HK-2 (cell line): ENCODE measurements around the gene SH3TC1.
A peak's percentile ranks its signal among the peaks of the same experiment; 100 is the strongest.

Experiments used
- DNase-seq: peaks from one replicate; pipeline ENCODE4 v3.0.0-alpha.2; 2018; ENCODE audit not compliant: unreplicated experiment

The SH3TC1 gene

DNA sequence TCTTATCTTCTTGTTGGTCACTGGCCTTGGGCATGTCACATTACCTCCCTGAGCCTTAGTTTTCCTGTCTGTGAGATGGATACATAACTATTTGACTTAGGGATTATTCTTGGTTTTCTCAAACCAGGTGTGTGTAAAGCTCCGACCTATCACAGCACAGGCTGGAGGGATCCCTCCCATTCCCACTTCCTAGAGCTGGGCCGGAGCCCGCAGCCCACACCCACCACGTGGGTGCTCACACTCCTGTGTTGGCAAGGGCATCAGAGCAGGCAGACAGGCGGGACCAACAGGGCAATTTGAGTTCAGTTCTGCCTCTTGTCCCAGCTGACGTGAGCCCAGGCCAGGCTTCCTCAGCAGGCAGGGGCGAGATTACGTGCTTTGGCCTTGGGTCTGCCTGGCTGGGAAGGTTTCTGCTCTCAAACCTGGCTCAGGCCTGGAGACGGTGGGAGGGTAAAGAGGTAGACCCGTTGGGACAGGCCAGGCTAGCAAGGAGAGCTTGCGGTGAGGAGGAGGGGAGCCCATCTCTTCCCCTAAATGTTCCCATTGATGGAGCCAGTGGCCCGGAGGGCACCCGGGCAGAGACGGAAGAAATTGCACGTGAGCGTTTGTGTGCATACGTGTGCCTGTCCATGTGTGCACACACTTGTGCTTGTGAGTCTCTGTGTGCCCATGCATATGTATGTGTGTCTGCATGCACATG, 734 bp upstream of the SH3TC1 start:
- DNase-seq, result peak; percentile 32

DNA sequence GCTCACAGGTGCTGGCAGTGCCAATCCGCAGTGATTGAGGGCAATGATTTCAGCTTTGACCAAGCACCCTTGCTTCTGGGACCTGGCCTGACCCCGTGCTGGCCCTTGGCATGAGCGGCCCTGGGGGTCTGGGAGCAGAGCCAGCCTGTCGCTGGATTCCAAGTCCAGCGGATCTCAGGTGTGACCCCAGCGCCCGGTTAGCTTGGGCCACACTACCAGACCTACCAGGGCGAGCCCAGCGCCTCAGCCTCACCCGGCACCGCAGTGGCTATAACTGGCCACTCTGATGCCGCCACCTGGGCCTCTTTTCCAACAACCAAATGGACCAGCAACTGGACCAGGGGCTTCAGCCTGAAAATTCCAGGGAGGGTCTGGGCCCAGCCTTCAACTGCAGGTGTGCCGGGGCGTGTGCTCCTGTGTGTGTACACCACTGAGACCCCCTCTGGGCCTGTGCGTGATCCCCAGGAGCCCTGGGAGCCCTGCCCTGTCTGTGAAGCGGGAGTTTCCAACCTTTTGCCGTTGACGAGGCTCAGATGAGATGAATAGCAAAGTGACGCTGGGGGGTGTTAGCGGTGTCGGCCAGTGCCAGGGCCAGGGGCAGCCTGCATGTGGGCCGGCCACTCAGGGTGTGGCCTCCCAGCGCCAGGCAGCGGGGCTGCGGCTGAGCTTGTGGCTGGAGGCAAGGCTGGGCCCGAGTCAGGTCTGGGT, 658 bp downstream of the SH3TC1 start:
- peak; percentile 60 for DNase-seq

DNA sequence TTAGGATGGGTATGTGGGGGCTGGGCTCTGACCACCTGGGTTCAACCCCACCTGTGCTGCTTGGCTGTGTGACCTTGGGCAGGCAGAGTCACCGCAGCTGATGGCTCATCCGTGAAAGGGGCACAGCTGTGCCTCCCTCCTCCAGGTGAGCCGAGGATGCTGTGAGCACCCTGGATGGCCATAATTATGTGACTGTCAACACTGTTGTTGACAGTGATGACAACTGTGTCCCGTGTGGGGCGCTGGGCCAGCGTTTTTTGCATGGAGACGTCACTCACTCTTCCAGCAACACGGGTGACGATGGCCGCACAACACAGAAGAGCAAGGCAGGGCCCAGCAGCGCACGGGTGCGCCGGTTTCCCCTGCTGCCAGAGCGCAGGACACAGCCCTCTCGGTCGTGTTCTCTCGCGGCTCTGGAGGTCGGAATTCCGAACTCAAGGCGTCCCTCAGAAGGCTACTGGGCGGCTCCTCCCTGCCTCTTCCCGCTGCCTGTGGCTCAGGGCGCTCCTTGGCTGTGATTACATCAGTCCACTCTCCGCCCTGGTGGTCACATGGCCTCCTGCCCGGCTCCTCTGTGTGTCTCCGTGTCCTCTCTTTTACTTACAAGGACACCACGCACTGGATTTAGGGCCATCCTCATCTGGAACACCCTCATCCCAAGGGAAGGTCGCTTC, 1.3 kb downstream of the SH3TC1 start:
- peak; percentile 77 for DNase-seq

DNA sequence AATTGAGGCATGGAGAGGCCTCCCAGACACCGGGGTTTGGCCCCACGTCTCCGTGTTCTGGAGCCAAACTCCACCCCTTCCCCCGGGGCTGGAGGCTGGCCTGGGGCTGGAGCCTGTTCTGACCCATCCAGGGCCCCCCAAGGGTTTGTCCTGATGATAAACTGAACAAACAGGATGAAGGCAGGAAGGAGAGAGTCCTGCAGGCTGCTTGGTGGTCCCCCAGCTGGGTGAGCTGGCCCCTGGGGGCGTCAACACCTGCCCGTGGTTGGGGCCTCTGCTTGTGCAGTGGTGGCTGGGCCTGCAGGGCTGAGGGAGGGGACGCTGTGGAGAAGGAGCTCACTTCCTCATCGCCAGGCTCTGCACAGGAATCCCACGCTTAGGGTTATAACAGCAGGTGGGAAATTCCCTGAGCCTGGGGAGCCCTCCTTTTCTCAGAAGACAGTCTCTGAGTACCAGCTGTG, 2.3 kb downstream of the SH3TC1 start:
- no peak for DNase-seq

DNA sequence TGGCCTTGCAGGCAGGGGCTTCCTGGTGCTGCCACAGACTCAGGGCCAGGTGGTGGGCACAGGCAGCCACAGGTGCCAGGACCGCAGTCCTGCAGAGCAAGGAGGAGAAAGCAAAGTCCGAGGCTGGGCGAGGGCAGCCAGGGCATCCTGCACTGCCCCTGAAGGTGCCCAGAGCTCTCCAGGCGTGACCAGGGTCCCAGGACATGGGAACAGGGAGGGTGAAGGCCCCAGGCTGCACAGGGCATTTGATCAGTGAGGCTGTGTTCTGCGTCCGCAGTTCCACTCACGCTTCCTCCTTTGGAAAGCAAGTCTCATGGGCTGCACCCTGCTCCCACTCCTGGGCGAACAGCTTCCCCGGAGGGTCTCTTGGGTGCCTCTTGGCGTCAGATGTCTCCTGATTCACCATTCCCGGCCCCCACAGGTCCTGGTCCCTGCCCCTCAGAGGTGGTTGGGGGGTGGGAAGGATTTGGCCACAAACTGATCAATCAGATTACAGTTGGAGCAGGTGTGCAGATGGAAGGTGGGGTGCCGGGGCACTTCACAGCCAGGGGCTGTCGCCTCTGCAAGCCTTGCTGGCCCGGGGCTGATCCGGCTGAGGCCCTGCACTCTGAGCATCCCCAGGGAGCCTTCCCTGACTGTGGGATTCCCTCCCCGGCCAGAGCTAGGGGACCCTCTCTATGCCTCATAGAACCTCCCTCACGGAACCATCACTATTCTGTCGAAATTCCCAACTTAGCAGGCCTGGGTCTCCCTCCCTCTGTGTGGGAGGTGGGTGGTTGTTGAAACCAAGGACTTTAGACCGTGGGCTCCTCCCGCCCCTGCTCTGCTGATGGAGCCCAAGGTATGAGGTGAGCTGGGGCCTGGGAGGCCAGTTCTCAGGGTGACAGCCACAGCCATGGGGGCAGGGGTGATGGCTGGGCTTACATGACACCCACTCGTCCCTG, 3.3 kb downstream of the SH3TC1 start:
- DNase-seq, result no peak

DNA sequence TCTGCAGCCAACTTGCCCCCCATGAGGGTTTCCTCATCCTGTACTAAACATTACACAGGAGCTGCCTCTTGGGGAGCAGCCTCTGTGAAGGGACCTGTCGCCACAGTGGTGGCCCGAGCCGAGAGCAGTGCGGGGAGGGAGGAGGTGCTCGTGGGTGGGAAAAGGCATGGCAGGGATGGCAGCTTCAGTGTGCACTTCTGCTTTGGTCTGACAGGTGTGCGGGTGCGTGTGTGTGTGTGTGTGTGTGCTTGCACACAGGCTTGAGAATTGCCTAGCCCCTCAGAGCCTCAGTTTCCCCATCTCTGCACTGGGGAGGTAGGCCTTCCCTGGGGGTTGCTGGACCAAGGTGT, 3.9 kb downstream of the SH3TC1 start:
- no peak for DNase-seq

DNA sequence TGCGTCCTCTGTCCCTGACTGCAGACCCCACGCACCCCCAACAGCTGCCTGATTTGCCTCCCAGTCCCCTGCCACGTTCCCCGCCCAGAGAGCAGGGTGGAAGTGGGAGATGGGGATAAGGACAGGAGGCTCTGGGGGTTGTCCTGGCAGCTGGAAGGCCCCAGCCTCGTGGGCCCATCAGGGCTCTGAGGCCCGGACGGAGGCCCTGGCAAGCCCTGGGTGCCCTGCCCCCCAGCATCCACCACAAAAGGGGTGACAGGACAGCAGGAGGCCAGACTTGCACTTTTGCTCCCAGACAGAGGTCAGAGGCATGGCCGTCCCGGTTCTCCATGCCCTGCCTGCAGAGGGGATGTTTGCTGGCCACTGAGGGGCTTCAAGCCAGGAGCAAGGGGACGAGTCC, 4.7 kb downstream of the SH3TC1 start:
- DNase-seq, result no peak

DNA sequence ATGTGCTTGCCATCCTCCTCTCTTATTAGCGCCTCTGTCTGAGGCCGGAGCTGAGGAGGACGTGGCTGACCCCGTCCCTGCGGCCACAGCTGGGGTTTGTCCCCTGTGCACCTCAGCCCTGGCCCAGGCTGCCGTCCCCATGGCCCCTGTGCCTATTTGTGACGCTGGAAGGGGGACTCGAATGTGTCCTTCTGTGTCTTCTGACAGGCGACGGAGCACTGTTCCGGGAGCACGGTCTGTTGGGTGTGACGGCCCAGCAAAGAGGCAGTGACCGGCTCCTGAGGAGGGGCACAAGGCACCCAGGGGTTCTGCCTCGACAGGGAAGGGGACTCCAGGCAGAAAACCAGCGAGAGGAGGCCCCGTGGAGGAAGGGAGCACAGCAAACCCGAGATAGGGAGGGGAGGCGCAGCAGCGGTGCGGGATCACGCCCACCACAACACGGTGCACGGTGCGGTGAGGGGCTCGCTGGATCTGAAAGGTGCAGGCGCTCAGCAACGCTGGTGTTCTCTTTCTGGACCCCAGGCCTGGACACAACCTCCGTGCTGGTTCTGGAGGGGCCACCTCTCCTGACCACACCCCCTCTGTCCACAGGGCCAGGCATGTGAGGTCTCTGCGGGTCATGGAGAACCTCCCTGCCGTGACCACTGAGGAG, 5.6 kb downstream of the SH3TC1 start:
- no peak for DNase-seq

DNA sequence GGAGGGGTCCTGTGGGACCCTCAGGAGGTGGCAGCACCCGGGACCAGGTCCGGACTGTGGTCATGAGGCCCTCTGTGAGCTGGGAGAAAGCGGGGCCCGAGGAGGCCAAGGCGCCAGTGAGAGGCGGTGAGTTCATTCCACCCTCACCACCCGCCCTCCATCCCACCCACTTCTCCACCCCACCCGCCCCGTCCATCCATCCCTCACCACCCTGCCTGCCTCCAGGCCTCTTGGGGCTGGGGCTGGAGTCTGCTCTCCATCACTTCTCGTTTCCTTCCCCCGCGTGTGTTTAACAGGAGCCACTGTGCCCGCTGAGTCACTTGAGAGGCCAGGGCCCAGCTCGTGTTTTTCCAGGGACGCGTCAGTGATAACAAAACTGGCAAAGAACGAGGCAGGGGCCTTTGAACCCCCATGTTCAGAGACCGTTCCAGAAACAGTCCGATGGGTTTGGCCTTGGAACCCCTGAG, 6.2 kb downstream of the SH3TC1 start:
- no peak for DNase-seq

DNA sequence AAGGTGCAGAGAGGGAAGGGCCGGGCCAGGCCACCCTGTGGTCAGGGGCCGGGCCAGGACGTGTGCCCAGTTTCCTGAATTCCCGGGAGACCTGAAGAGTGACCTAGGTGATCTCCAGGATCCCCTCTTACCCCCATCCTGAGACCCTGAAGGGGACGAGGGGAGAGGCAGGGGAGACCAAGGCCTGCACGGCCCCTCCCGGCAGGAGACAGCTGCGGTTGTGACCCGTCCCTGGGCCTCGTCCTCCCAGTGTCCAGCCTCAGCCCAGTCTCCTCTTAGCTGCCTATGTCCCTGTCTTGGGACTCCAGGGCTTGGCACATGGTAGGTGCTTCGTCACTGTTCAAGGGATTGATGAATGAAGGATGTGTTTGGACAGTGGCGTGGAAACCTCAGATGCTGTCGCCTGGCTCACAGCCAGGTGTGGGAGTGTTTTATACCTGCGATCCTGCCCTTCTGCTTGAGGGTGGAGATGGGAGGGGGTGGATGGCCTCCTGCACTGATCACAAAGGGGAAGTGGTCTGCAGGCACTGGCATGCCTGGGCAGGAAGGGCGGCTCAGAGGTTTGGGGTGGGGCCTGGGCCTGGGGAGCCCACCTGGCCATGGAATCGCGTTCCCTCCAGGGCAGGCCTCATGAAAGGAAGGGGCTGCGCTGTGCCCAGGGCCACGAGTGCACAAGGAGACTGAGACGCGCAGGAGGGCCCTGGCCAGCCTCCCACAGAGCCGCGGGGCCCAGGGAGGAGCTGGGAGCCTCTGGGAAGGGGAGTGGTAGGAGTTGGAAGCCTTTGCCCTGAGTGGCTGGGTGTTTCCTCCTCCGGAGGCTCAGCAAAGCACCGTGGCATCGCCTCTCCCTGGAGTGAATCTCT, 6.9 kb downstream of the SH3TC1 start:
- no peak for DNase-seq

DNA sequence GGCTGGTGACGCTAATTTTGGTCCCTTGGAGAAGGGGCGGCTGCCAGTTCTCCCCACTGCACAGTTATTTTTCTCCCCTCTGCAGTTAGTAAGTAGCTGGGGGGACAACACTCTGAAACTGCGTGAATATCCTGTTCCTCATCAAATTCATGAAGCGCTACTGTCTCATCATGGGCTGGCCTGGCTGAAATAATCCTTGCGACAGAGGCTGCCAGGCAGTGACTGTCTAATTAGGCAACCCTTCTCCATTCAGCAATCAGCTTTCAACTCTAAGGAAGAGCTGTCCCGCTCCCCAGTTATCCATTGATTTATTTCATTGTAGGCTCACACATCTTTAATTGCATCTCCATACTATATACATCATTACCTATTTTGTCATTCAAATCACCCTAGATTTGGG, 8.2 kb downstream of the SH3TC1 start:
- no peak for DNase-seq

DNA sequence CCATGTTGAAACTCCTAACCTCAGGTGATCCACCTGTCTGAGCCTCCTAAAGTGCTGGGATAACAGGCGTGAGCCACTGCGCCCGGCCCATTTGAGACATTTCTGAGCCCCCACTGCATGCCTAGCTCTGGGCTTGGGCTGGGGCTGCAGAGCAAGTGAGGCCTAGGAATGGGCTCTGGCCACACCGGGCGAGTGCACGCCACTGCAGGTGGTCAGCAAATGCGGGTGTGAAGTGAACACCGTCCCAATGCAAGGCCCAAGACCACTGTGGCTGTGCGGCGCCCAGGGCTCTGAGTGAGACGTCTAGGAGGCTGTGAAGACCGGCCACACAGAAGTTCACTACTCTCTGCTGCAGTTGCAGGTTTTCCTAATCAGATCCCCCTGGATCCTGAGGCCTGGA, 9.5 kb downstream of the SH3TC1 start:
- no peak for DNase-seq

DNA sequence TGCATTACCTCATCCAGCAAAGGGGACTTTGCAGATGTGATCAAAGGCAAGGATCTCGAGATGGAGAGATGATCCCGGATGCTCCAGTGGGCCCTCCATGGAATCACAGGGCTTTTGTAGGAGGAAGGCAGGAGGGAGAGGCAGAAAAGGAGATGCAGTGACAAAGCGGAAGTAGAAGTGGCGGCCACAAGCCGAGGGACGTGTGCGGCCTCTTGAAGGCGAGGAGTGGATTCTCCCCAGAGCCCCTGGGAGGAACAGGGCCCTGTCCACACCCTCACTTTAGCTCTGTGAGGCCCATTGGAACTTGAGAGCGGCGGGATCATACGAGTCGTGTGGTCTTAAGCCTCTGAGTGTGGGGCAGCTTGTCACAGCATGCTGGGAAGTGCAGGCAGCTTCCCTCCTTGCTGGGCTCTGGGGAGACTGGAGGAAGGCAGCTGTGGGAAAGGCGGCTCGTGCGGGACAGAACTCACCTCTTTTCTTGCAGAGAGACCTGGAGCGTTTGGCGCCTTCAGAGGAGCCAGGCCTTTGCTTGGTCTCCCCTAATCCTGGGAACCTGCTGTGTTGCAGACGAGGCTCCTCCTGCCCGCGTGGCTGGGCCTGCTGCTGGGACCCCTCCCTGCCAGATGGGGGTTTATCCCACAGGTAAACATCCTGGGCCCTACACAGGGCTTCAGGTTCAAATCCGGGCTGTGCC, 10.2 kb downstream of the SH3TC1 start:
- no peak for DNase-seq

DNA sequence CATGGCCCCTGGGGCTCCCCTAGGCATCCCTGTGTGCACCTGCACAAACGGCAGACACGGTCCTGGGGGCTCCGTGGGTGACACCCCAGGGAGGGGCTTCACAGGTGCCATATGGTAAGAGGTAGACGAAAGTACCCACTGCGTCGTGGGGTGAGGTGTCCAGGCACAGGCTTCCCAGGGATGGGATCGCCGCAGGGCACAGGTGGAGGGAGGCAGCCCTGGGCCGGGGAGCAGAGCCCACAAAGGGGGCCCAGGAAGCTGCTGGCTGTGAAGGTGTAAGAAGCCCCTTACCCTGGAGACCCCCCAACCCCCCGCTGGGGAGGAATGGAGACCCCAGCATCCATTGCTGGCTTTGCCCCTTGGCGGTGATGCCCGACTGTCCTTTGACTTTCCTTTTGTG, 10.9 kb downstream of the SH3TC1 start:
- DNase-seq, result no peak

DNA sequence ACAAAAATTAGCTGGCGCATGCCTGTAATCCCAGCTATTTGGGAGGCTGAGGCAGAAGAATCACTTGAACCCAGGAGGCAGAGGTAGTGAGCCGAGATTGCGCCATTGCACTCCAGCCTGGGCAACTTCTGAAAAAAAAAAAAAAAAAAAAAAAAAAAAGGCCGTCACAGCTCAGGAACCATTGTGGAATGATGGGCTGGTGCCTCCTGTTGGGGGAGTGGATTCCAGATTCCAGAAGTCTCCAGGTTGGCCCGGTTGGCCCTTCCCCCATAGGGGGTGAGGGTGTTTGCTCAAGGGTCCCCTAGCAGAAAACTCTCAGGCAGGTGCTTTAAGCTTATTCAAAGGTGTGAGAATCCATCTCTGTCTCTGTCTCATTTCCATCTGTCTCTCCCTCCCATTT, 11.5 kb downstream of the SH3TC1 start:
- DNase-seq, result no peak

DNA sequence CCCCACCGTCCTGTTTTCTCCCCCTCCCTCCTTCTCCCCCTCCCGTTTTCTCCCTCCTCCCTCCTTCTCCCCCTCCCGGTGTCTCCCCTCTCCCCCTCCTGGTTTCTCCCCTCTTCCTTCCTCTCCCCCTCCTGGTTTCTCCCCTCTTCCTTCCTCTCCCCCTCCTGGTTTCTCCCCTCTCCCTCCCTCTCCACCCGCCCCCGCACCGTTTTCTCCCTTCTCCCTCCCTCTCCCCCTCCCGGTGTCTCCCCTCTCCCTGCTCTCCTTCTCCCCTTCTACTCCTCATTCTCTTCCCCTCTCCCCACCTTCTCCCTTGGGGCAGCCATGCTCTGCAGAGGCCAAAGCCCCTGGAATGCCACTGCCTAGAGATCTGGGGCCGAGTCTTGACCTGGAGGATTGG, 12.2 kb downstream of the SH3TC1 start:
- no peak for DNase-seq

DNA sequence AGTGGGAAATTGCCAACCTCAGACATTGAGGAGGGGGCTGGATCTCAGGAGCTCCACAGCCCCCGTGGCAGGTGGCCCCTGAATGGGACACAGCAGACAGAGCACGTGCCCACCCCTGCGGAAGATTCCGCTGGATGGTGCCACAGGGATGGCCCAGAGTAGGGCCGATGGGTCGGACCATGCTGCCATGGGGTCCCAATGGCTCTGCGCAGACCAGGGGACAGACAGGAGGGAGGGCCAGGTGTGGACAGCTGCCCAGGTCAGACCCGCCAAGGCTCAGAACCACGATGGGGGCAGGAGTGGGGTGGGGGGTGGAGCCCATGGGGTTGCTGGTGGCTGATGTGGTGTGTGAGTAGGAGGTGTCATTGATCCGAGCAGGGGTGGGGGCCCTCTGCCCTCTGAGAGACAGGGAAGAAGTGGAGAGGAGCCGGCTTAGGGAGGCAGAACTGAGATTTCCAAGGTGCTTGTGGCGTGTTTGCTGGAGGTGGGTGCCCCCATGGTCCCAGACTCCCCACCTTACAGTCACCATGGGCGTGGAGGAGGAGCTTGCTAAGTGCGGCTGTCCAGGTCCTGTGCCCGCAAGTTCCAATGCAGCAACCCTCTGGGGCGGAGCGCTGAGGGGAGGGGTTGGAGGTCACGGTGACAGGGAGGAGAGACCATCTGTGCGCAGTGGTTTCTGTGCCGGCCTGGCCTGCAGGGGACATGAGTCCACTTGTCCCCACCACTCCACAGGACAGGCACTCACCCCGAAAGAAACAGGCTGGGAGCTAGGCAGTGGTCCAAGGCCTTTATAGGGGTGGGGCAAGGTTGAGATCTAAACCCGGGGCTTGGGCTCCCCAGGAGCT, 12.9 kb downstream of the SH3TC1 start:
- no peak for DNase-seq

DNA sequence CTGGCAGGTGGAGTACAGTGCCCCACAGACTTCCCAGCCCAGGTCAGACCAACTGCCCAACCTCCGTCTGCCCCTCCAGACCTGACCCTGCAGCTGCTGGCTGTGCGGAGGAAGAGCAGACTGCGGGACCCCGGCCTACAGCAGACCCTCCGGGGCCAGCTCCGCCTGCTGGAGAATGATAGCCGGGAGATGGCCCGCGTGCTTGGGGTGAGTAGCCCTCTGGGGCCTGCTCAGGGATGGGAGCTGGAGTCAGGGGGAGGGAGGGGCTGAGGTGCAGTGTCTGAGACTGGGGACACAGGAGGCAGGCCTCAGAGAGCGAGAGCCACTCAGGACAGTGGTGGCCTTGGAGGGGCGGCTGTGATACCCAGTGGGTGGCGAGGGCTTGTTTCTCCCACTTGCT, 13.5 kb downstream of the SH3TC1 start:
- no peak for DNase-seq

DNA sequence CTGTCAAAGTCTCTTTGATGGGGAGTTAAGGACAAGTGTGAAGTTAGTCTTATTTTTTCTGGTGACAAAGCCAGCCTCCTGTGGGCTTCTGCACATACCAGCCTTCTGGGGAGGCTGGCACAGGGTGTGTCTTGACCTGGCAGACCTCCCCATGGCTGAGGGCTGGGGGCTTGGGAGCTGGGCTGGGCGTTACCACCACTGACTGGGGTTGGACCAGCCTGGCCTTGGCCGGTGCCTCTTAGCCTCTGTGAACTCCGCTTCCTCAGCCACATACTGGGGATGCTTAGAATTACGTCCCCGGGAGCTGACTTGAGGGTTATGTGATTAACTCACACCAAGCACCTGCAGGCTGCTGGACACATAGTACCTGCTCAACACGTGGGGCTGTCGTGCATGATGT, 14.0 kb downstream of the SH3TC1 start:
- no peak for DNase-seq
